HG03159 (cell line): ENCODE results near the gene SEPTIN5.

ENCODE experiments used
- ATAC-seq: cut with Tn5 transposase; IDR thresholded peaks from one replicate; pipeline ENCODE4 v1.9.1; 2021; ENCODE audit warnings: mild to moderate bottlenecking, moderate library complexity; ENCODE audit not compliant: unreplicated experiment

Gene SEPTIN5

GRCh38 chr22:19745155-19746101, 31.1 kb downstream of the SEPTIN5 start:
- no peak for ATAC-seq

- ATAC-seq, result no peak
Observed at GRCh38 chr22:19746726-19747125, 32.4 kb downstream of the SEPTIN5 start.

GRCh38 chr22:19747551-19747950, 33.2 kb downstream of the SEPTIN5 start:
- no peak for ATAC-seq

GRCh38 chr22:19748139-19748538, 33.8 kb downstream of the SEPTIN5 start:
- ATAC-seq, result no peak

- no peak for ATAC-seq
Observed at GRCh38 chr22:19748991-19749664, 34.8 kb downstream of the SEPTIN5 start.

- no peak for ATAC-seq
Observed at GRCh38 chr22:19749876-19750275, 35.6 kb downstream of the SEPTIN5 start.

GRCh38 chr22:19750507-19751490, 36.5 kb downstream of the SEPTIN5 start:
- ATAC-seq, result no peak

GRCh38 chr22:19751497-19752245, 37.4 kb downstream of the SEPTIN5 start:
- no peak for ATAC-seq

GRCh38 chr22:19753090-19753842, 39.0 kb downstream of the SEPTIN5 start:
- ATAC-seq, result no peak

- no peak for ATAC-seq
Observed at GRCh38 chr22:19753996-19754700, 39.8 kb downstream of the SEPTIN5 start.

- ATAC-seq, result no peak
Observed at GRCh38 chr22:19754701-19755144, 40.4 kb downstream of the SEPTIN5 start.

- ATAC-seq, result no peak
Observed at GRCh38 chr22:19755145-19755710, 40.9 kb downstream of the SEPTIN5 start.

- ATAC-seq, result no peak
Observed at GRCh38 chr22:19755722-19756287, 41.5 kb downstream of the SEPTIN5 start.

GRCh38 chr22:19756288-19757128, 42.2 kb downstream of the SEPTIN5 start:
- no peak for ATAC-seq

- ATAC-seq, result no peak
Observed at GRCh38 chr22:19757140-19757984, 43.1 kb downstream of the SEPTIN5 start.
